Femur (tissue), 1 donor: ENCODE results near the gene ACSM2A.
"Not testable (repeated sequence)": the region's sequence is repeated elsewhere in the genome, so short reads cannot be mapped to it uniquely, and the experiment has no call there.

Experiments used
- DNase-seq: peaks from one replicate; pipeline ENCODE4 v3.0.0-alpha.2; 2017

Gene ACSM2A

GRCh38 chr16:20460313-20460712 is 9.0 kb downstream of the ACSM2A start:
- not testable (repeated sequence) for DNase-seq

- DNase-seq: not testable (repeated sequence)
Observed at GRCh38 chr16:20468954-20469353, 17.6 kb downstream of the ACSM2A start.

GRCh38 chr16:20469930-20470329 is 18.6 kb downstream of the ACSM2A start:
- DNase-seq: not testable (repeated sequence)

GRCh38 chr16:20470732-20471131 is 19.4 kb downstream of the ACSM2A start:
- DNase-seq: not testable (repeated sequence)

- not testable (repeated sequence) for DNase-seq
Observed at GRCh38 chr16:20477188-20477744, 25.9 kb downstream of the ACSM2A start.

DNA sequence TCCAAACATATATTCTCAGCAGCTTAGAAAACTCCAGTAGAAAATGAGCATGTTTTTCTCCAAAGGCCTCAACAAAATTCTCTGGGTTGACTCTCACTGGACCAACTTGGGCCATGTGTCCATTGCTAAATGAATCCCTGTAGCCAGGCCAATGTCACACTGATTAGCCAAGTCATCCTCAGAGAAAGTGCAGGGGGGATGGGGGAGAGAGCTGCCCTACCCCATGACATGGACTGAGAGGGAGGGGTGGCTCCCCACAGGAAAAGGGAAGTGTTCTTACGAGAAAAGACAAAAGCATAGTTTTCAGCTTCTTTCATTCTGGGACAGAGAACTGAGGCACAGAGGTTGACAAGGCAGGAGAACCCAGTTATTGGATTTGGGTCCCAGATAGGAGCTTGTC is 32.7 kb downstream of the ACSM2A start:
- not testable (repeated sequence) for DNase-seq

DNA sequence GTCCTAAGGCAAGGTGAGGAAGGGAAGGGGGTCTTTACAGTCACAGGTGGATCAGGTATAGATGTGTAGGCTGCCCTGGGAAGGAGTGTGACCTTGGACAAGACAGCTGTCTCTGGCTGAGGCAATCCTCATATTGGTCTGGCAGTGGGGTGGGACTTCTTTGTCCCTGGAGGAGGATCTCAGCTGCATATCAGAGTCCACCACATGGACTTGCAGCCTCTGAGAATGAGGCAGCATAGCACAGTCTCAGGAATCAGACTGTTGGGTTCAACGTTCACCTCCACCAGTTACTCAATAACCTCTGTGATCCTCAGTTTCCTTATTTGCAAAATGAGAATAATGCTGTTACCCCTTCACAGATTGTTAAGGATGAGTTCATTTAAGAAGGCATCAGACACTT is 33.4 kb downstream of the ACSM2A start:
- DNase-seq: no peak

GRCh38 chr16:20485408-20485807 is 34.1 kb downstream of the ACSM2A start:
- DNase-seq: no peak

DNA sequence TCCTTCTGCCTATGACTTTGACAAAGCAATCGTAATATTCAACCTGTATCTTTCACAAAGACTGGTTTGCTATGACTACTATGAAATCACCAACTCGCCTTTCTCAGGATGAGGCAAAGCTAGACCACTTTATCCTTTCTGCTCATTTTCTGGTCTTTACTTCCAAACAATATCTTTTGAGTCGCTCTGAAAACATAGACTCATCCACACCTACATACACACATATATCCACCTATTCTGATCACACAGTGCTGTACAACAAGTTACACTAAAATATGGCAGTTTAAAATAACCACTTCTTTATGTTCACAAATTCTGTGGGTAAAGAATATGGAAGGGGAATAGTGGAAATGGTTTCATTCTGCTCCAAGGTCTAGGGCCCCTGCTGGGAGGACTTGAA is 39.7 kb downstream of the ACSM2A start:
- DNase-seq: not testable (repeated sequence)

DNA sequence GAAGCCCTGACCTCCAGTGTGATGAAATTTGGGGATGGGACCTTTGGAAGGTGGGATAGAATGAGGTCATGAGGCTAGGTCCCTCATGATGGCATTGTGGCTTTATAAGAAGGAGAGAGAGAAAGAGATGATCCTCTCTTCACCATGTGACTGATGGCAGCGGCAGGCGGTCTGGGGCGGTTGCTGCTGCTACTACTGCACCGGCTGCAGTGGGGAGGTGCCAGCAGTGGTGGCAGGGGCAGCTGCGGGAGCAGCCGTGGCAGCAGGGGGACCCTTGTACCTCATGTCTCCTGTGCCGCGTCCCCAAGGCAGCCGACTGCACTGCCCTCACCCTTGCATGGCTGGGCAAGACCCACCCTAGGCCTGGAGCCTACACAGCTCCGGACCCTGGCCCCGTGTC is 40.1 kb downstream of the ACSM2A start:
- not testable (repeated sequence) for DNase-seq

DNA sequence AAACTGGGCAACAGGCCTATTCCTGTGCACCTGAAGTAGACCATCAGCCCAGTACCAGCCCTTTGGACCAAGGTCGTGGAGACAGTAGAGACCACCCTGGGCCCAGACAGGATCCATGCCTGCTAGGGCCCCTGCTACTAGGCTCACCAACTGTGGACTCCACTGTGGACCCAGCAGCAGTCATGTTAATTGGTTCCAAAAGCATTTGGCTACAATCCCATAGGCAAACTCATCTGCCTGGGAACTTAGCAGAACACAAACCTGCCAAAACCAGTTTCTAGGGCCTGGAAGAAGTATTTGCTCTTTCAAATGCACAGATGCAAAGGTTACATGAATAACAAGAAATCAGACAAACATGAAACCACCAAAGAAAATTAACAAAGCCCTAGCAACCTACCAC is 53.1 kb downstream of the ACSM2A start:
- no peak for DNase-seq

DNA sequence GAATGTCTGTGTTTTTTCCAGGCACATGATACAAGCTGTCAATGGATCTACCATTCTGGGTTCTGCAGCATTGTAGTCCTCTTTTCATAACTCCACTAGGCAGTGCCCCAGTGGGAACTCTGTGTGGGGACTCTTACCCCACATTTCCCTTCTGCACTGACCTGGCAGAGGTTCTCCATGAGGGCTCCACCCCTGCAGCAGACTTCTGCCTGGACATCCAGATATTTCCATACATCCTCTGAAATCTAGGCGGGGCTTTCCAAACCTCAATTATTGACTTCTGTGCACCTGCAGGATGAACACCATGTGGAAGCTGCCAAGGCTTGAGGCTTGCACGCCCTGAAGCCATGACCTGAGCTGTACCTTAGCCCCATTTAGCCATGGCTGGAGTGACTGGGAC is 56.0 kb downstream of the ACSM2A start:
- no peak for DNase-seq

GRCh38 chr16:20510323-20510722 is 59.0 kb downstream of the ACSM2A start:
- DNase-seq: no peak

GRCh38 chr16:20515688-20516090 is 64.4 kb downstream of the ACSM2A start:
- DNase-seq: no peak

DNA sequence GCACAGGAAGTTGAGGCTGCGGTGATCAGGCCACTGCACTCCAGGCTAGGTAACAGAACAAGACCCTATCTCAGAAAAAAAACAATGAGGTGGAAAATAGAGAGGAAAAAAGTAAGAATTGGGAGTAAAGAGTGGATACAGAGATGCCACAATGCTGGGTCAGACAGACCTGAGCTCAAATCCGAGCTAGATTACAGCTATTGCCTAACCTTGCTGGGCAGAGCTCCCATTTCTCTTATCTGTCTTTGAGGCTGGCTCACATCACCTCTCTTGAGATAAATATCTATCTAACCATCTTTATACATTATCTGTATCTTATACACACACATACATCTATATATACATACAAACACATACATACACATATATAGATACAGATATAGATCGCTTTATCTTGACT is 65.8 kb downstream of the ACSM2A start:
- no peak for DNase-seq

DNA sequence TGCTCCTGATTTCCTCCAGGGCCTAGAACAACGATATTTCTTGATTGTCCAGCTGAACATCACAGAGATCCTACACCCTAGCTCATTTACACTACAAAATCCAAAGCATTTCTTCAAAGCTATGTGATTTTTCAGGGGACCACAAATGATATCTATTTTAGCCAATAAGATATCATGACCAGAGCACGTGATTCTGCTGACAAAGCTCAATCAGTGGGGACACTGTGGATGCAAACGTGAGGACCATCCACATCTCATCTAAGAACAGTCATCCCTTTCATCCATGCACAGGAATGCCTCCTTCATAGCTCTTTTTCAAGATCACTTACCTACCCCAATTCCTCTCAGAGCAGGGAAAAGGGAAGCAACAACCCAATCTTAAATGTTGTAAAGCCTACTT is 67.9 kb downstream of the ACSM2A start:
- no peak for DNase-seq

GRCh38 chr16:20520103-20520502 is 68.8 kb downstream of the ACSM2A start:
- no peak for DNase-seq

DNA sequence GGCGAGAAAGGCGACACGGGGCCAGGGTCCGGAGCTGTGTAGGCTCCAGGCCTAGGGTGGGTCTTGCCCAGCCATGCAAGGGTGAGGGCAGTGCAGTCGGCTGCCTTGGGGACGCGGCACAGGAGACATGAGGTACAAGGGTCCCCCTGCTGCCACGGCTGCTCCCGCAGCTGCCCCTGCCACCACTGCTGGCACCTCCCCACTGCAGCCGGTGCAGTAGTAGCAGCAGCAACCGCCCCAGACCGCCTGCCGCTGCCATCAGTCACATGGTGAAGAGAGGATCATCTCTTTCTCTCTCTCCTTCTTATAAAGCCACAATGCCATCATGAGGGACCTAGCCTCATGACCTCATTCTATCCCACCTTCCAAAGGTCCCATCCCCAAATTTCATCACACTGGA is 80.5 kb downstream of the ACSM2A start:
- DNase-seq: not testable (repeated sequence)

DNA sequence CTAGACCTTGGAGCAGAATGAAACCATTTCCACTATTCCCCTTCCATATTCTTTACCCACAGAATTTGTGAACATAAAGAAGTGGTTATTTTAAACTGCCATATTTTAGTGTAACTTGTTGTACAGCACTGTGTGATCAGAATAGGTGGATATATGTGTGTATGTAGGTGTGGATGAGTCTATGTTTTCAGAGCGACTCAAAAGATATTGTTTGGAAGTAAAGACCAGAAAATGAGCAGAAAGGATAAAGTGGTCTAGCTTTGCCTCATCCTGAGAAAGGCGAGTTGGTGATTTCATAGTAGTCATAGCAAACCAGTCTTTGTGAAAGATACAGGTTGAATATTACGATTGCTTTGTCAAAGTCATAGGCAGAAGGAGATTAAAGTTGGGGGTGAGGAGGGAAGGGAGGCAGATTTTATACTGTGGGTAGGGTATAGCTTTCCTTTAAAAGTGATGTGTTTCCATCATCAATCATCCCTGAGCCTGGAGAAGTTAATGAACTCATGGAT is 81.0 kb downstream of the ACSM2A start:
- DNase-seq: not testable (repeated sequence)

- not testable (repeated sequence) for DNase-seq
Observed at GRCh38 chr16:20536669-20537068, 85.3 kb downstream of the ACSM2A start.
